AG04449 (cell line): Measurements from ENCODE around the gene SLC35A5.

Source experiments
- CTCF ChIA-PET: fragments of 350-600 bp; formaldehyde crosslinking; extraction: SDS; loops from one replicate; lab custom pipeline; 2021; ENCODE audit warnings: antibody characterized with exemption; lab: Yijun Ruan, JAX
- POLR2A ChIA-PET: fragments of 400-600, 350-600 bp; formaldehyde crosslinking; extraction: SDS; loops from one replicate; lab custom pipeline; 2020; ENCODE audit warnings: antibody characterized with exemption, inconsistent platforms; lab: Yijun Ruan, JAX
- DNase-seq: peaks from one replicate; pipeline ENCODE4 v3.0.0-alpha.2; 2010; ENCODE audit warnings: low read depth, low spot score
- H3K4me3 ChIP-seq: 2 replicates; pipeline ENCODE4 v1.5.1; 2011; ENCODE audit warnings: low read depth, mild to moderate bottlenecking, control low read depth, low read length
- TF ChIP-seq, protein P1 (sequence below): IDR thresholded peaks from one replicate; pipeline ENCODE4 v1.5.1; 2011; ENCODE audit warnings: mild to moderate bottlenecking, moderate library complexity, low read length, control low read depth, inconsistent platforms; ENCODE audit not compliant: insufficient read depth; ENCODE audit errors: missing control alignments

Gene SLC35A5

DNA sequence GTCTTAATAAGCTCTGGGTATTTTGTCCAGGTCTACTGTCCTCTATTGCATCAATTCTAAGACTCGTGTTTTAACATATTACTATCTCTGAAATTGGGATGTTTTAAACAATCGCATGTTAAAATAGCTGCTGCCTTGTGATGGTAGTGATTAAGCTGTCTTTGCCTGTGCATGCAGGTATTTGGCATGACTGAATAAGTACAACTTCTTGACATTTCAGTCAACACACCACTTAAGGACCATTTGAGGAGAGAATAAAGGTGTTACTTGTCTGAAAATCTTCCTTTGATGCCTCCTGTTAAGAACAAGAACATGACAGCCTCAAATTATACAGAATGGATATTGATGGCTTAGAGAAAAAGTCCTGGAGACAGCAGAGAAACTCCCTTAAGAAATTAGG is 33.0 kb downstream of the SLC35A5 start:
- no peak for DNase-seq
- POLR2A ChIA-PET: no interaction called here
- H3K4me3 ChIP-seq: no peak overlapping the region
- CTCF ChIA-PET: interaction anchor here (0.7 to 1.6 kb wide), 3 partner anchors 8 to 12 kb away, joined by 3 to 4 read pairs (median 3); no protein-coding TSS in a partner anchor
- TF ChIP-seq, protein P1, sequence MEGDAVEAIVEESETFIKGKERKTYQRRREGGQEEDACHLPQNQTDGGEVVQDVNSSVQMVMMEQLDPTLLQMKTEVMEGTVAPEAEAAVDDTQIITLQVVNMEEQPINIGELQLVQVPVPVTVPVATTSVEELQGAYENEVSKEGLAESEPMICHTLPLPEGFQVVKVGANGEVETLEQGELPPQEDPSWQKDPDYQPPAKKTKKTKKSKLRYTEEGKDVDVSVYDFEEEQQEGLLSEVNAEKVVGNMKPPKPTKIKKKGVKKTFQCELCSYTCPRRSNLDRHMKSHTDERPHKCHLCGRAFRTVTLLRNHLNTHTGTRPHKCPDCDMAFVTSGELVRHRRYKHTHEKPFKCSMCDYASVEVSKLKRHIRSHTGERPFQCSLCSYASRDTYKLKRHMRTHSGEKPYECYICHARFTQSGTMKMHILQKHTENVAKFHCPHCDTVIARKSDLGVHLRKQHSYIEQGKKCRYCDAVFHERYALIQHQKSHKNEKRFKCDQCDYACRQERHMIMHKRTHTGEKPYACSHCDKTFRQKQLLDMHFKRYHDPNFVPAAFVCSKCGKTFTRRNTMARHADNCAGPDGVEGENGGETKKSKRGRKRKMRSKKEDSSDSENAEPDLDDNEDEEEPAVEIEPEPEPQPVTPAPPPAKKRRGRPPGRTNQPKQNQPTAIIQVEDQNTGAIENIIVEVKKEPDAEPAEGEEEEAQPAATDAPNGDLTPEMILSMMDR: no peak

DNA sequence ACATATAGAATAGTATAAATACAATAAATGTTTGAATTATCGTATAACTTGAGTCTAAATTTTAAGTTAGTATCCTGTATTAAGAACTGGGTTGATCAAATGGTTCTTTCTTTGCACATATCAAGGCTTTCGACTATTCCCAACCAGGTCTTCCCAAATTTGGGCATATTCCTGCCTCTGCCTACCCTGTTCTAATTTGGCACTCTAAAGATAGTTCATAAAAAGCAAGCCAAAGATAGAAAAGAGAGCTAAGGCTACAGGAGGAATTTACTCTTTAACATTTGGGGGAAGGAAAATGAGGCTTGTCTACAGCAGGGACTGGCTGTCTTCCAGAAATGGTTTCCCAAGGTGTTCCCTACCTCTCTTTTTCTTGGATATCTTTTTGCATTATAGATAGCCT is 36.1 kb downstream of the SLC35A5 start:
- DNase-seq: no peak
- H3K4me3 ChIP-seq: no peak overlapping the region
- ChIA-PET CTCF (interaction anchor here (2.8 kb wide), 1 partner anchor 15 kb away, joined by 16 read pairs; no protein-coding TSS in a partner anchor), POLR2A (no interaction called here)
- TF ChIP-seq, protein P1: no peak

DNA sequence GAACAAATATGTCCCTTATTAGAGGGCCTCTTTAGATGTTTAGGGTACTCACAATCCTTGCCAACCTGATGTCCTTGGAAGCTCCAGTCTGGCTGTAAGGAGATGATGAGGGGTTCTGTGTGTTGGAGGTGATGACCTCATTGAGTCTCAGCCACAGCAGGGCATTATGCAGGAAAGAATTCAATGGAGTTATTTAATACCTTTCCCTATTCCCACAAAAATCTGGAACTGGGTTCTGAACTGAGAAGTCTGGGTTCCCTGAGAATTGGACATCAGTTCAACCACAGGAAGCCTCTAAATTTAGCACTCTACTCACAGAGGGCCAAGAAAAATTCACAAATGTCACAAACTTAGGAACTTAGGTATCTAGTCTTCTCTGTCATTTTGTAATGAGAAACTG is 36.9 kb downstream of the SLC35A5 start:
- no peak overlapping the region for H3K4me3 ChIP-seq
- ChIA-PET POLR2A (no interaction called here), CTCF (interaction anchor here (5.1 kb wide), 1 partner anchor 16 kb away, joined by 36 read pairs; no protein-coding TSS in a partner anchor)
- TF ChIP-seq, protein P1: no peak
- DNase-seq: no peak

DNA sequence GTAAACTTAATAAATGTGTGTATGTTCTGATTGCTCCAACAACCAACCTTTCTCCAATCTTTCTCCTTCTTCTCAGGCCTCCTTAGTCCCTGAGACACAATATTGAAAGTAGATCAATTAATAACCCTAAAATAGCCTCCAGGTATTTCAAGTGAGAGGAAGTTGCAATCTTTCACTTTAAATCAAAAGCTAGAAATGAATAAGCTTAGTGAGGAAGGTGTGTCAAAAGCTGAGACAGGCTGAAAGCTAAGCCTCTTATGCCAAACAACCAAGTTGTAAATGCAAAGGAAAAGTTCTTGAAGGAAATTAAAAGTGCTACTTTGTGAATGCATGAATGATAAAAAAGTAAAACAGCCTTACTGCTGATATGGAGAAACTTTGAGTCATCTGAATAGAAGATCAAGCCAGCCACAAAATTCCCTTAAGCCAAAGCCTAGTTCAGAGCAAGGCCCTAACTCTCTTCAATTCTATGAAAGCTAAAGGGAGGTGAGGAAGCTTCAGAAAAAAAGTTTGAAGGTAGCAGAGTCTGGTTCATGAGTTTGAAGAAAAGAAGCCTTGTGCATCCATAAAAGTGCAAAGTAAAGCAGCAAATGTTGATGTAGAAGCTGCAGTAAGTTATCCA is 40.5 kb downstream of the SLC35A5 start:
- ChIA-PET CTCF (interaction anchor here (1.0 to 5.1 kb wide), 2 partner anchors 16 to 20 kb away, joined by 3 to 36 read pairs; no protein-coding TSS in a partner anchor), POLR2A (no interaction called here)
- DNase-seq: no peak
- TF ChIP-seq, protein P1: no peak
- H3K4me3 ChIP-seq: no peak overlapping the region

DNA sequence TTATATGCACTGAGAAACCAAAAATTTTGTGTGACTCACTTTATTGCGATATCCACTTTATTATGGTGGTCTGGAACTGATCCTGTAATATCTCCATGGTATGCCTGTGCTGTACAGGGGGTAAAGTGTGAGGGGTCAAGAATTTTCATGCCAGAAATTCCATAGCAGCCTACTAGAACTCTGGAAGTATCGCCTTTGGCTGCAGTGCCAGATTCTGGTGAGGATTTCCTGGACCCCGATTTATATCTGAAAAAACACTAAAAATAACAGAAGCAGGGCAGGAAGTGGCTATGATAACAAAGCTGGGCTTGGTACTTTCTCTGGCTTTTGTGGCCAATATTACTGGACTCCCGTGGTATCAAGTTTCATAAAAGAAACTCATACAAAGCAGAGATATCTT is 42.7 kb downstream of the SLC35A5 start:
- TF ChIP-seq, protein P1: no peak
- peak; percentile 86 for DNase-seq
- H3K4me3 ChIP-seq: no peak overlapping the region
- POLR2A ChIA-PET: interaction anchor here (1.3 to 1.9 kb wide), 2 partner anchors 32 to 38 kb away, joined by 5 to 8 read pairs; no protein-coding TSS in a partner anchor
- CTCF ChIA-PET: interaction anchor here (2.0 kb wide), 1 partner anchor 209 kb away, joined by 6 read pairs; no protein-coding TSS in a partner anchor

DNA sequence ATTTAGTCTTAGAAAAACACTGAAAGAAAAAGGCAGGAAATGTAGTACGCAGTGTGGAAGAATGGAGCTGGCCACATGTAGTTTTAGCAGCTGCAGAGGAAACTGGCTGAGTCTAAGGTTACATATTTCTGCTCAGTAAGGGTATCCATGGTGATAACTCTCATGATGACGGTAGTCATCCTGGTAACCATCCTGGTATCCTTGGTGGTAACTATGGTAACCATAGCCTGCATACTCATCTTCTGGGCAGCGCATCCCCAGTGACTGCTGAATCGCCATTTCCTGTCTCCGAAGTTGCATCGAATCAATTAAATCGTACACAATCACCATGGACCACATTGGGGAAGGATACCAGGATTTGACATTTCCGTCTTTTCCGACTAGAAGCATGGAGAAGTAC is 43.4 kb downstream of the SLC35A5 start:
- DNase-seq: peak; percentile 97
- ChIA-PET CTCF (interaction anchor here (0.7 to 2.0 kb wide), 4 partner anchors 9 to 312 kb away, joined by 3 to 6 read pairs (median 4); partner anchors contain the start of gene SLC9C1), POLR2A (interaction anchor here (1.3 to 1.9 kb wide), 2 partner anchors 32 to 37 kb away, joined by 5 to 8 read pairs; no protein-coding TSS in a partner anchor)
- no peak overlapping the region for H3K4me3 ChIP-seq
- TF ChIP-seq, protein P1: no peak
